HG02884 (cell line): ENCODE measurements around the gene OSER1.

Experiments used
- ATAC-seq: cut with Tn5 transposase; IDR thresholded peaks from one replicate; pipeline ENCODE4 v1.9.1; 2021; ENCODE audit warnings: mild to moderate bottlenecking, moderate library complexity; ENCODE audit not compliant: unreplicated experiment

The OSER1 gene

DNA sequence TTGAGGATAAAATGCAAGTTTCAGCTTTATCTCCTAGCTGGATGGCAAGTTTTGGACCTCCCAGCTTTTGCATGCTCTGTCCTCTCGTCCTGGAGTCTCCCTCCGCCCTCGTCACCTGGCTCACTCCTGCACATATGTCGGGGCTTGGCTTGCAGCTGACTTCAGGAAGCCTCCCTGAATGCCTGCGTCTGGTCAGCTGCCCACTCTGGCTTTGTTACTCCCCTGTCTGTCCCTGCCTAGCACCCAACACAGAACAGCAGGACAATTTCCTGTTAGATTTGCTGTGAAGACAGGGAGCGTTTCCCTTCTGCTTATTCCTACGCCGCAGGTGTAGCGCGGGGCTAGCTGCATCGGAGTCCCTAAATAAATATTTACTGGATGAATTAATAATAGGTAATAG lies 29.0 kb downstream of the OSER1 start:
- no peak for ATAC-seq

DNA sequence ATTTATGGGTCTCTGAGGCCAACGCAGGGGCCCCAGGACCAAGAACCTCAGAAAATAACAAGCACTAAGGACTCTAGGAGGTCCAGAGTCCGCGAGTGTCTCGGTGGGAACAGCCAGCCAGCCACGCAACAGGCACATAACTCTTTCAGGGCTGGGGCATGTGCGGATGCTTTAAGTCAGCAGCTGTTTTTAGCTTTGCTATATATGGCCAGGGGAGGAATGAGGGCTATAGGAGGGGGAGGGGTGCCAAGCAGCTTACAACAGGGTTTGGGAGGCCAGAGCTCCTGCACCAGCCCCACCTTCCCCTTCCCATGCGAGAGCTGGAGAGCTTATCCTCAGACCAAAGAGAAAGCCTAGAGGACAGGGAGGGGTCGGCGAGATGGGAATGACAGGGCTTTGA lies 29.8 kb downstream of the OSER1 start:
- no peak for ATAC-seq

DNA sequence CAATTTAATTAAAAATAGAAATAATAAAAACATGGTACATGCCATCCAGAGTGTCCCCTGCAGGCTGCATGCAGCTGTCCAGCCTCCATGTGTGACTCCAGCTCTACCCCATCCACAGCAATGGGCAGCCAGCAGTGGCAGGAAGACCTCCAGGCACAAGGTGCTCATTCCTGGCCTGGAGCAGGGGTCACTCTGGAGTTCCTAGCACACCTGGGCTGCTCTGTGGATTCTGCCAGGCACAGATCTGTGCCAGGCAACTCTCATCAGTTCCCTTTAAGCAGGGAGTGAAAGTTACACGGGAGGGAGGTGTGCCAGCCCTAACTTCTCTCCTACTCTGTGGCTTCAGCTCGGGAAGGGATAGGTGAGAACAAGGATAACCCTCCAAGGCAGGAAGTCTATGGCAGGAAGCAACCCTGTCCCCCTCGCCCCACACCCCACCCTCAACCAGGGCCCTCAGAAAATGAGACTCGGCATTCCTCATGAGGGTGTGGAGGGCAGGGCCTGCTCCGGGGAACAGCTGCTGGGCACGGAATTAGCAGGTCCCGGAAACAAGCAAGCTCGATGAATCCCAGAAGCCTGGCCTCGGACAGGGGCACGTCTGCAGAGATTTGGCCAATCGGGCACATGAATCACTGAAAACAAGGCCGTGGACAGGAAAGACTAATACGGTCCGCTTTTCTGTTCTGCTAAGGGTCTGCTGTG lies 33.6 kb downstream of the OSER1 start:
- no peak for ATAC-seq

DNA sequence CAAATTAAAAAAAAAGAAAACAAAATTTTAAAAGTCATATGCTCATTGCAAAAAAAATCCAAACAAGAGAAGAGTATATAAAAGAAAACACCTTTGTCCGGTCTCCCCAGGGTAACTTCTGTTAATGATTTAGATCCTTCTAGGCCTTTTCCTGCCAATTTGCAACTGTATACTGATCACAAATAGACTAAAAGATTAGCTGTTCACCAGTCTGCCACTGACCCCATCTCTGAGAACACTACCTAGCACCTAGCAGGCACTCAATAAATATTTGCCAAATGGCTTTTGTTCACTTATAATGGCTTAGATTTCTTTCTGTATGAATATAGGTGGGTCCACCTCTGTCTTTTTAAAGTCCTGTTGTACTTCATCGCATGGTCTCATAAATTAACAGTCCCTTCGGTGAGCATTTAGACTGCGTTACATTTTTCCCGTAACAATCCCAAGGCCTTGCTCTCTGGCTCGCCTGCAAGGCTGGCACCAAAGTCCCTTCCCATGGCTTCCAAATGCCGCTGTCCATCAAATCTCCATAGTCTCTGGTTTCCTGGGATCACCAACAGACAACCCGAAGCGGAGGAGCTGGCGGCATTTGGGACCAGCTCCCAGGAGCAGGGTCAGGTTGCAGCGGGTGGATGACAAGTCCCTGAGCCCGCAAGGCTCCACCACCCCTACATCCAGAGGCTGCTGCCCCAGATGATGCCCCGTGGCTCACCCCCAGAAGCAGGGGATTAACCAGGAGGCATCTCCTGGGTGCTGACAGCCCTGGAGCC lies 35.4 kb downstream of the OSER1 start:
- no peak for ATAC-seq

DNA sequence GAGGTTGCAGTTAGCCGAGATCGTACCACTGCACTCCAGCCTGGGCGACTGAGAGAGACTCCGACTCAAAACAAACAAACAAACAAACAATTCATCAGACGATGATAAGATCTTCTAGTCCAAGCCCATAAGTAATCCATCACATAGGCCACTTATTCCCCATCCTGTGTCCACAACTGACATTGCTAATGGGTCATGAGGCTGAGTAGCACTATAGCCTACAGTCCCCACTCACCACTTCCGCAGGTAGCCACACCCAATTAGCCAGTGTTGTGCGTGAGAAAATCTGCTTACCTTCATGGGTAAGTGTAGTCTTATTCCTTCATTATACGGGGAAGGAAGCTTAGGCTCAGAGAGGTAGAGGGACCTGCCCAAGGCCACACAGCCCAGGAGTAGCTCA lies 36.7 kb downstream of the OSER1 start:
- no peak for ATAC-seq

DNA sequence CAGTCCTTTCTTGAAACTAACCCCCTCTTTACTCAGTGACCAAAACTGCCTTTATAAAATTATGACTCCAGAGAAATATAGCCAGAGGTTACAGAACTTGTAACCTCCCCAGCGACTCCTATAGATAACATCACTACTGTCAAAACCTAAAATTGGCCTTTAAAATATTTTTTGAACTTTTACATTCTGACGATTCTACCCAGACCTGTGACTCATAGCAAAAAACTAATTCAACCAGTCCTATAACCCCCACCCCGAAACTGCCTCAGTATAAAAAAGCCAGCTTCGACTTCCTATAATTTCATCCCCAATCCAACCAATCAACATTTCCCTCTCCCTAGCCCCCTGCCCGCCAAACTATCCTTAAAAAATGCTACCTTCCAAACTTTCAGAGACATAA lies 37.5 kb downstream of the OSER1 start:
- ATAC-seq = no peak

DNA sequence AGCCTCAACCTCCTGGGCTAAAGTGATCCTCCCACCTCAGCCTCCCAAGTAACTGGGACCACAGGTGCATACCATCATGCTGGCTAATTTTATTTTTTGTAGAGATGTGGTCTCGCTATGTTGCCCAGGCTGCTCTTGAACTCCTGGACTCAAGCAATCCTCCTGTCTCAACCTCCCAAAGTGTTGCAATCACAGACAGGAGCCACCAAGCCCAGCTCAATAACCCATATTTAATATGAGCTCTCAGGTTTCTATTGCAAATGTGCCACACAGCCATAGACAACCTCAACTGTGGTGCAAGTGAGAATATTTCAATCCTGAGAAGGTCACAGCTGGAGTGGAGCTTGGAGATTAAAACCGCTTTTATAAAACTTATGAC lies 38.0 kb downstream of the OSER1 start:
- ATAC-seq = no peak

DNA sequence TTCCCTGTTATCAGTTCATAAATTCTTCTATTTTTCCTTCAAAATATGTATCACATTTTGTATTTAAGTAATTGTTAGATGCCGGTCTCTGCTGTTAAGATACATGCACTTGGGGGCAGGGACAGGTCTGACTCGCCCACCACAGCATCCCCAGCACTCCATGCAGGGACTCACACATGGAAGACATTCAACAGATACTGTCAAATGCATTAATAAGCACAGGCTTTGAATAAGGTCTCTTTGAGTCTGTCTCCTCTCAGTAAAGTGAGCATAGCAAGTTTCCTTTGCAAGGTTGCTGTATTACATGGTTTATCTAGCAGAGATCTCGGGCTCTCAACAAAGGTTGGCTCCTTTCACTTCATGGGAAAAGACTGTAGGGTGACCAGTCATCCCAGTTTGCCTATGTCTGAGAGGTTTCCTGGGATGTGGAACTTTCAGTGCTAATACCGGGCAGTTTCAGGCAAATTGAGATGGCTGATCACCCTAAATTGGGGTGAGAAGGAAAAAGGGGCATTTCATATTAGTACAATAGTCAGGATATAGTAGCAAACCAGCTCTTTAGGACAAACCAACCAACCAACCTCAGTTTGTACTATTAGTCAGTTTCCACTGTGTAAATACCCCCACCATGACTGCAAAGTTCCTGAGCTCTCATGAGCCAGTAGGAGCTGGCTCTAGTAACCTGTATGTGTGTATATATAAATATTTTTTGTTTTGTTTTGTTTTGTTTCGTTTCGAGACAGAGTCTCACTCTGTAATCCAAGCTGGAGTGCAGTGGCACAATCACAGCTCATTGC lies 38.6 kb downstream of the OSER1 start:
- no peak for ATAC-seq

DNA sequence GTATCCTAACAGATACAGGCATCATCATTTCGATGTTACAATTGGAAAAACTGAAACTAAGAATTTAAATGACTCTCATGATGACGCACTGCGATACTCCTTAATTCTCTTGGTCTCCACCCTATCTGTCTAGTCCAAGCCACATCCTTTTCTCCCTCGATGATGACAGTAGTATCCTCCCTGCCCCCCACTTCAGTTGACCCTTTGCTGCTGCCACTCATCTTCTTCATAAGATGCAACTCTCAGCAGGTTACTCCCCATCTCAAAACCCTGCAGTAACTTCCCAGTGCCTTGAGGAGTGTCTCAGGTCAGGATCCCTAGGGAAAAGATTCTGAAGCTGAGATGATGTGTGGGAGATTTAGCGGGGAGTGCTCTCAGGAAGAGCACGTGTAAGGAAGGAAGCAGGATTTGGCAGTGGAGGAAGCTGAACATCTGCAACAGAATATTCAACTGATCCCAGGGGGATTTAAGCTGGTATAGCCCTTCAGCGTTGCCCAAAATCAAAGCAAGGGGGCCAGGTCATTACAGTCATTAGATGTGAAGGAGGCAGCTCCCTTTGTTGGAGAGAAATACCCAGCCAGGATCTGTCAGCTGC lies 39.7 kb downstream of the OSER1 start:
- ATAC-seq = no peak

DNA sequence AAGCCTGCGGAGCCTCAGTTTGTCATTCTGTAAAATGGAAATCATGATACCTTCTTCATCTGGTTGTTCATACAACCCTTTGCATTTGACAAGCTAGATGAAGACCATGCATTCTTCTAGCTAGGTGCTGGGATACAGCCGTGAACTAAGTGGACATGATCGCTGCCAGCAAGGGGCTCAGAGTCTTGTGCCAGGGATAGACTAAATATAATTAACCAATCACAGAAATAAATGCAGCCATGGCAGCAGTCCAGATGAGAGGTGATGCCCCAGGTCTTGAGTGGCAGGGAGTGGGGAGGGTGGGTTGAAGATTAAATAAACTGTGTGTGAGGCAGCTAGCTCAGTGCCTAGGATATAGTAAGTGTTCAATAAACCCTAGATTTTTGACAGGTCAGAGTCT lies 42.8 kb downstream of the OSER1 start:
- ATAC-seq = no peak

DNA sequence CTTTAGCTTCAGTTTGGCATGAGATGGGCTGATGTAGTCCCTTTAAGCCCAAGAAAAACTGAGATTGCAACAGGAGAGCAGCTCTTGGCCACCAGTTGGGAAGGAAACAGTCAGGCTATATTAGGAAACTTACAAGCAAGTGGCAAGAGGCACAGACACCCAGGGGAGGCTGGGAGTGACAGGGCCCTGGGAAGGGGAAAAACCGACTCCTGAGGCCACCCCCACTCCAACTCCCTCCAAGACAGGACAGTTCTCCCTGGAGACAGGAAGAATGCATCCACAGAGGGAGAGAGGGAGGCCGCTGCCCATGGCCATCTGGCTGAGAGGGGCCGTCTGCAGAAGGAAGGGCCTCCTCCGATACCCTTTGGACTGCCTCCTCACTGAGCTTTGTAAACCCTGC lies 44.1 kb downstream of the OSER1 start:
- no peak for ATAC-seq

DNA sequence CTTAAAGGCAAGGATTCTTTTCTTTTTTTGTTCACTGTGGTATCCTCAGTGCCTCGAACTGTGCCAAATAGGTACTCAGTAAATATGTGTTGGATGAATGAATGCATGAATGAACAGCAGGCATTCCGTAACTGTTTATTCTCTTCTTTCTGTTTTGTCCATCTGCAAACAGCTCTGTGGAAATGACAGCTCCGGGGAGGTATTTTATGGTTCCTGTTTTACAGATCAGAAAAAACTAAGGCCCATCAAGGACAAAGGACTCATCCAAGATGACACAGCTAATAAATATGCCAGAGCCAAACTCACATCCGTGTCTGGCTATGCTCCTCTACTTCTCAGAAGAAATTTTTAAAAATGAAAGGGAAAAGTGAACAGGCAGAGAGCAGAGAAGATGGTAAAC lies 44.6 kb downstream of the OSER1 start:
- ATAC-seq = no peak

DNA sequence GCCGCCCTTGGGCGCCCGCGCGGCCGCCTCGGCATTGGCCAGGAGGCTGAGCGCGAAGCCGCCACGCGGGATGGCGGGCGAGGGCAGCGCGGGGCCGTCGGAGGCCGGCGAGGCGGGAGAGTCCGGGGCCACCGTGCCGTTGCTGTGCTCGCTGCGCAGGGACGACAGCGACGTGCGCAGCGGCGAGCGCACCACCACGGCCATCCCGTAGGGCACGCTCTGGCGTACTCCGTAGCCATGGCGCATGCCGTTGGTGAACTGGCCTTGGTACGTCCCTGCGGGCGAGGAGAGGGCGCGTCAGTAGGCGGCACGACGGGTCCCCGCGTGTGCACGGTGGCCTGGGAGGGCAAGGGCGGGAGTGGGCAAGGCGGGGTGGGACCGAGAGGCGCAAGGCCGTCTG lies 50.4 kb downstream of the OSER1 start:
- ATAC-seq = no peak

DNA sequence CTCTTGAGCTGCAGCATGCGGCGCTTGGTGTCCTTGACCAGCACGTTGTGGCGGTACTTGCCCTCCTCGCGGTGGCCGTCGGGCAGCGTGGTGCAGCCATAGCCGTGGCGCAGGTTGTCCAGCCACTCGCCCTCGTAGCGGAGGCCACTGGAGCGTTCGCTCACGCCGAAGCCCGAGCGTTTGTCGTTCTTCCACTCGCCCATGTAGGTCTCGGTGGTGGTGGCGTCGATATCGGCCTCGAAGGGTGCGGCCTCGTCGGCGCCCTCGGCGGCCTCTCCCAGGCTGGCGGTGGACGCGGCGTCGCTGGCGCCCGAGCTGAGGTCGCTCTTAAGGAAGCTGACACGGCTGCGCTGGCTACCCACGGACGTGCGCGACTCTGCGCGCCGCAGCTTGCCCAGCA lies 50.9 kb downstream of the OSER1 start:
- no peak for ATAC-seq

DNA sequence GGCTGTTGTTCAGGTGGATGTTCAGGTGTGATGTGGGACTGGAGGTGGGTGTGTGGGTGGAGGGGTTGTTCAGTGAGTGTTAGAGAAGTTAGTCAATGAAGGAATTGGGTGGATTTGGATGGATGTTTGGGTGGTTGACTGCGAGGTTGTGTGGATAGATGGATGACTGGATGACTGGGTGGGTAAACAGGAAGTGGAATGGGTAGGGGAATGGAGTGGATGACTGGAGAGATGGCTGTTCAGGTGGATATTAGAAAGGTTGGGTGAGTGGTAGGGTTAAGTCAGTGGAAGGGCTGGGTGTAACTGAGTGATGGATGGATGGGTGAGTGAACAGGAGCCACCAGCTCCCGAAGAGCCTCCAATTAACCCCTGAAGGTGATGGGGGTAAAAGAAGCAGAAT lies 51.4 kb downstream of the OSER1 start:
- no peak for ATAC-seq

DNA sequence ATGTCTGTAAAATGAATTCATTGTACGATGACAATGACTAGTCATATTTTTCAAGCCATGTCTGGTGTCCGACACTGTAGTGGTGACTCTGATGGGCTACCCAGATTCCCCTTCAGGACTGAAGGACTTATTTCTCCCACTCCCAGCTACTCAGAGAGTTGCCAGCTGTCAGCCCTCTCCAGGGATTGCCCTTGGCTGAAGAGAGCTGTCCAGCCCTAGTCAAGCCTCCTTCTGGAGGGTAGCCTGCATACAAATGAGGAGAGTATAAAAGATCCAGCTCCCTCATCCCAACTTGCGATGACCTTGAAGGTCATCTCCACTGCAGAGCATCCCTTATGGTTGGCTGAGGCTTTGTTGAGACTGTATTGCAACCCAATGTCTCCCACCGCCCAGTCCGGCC lies 53.5 kb downstream of the OSER1 start:
- ATAC-seq = no peak

DNA sequence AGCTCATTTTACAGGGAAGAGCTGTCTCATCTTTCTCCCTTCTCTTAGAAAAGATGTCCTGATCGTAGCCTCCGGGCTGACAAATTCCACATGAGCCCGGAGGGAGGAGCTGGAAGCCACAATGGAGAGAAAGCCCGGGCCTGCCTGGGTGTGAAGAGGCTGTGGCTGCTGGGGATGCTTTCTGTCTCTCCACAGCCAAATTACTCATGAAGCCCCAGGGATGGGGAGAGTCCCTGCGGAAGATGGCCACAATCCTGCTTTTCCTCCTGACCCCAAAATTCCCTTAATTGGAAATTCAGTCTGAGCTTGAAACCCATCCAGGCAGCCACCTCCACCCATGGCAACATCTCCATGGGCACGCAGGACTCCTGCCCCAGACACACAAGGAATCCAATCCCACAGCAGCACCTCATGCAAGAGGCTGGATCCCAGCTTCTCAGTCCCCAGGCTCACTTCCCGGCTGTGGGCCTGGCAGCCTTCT lies 56.0 kb downstream of the OSER1 start:
- ATAC-seq = no peak

DNA sequence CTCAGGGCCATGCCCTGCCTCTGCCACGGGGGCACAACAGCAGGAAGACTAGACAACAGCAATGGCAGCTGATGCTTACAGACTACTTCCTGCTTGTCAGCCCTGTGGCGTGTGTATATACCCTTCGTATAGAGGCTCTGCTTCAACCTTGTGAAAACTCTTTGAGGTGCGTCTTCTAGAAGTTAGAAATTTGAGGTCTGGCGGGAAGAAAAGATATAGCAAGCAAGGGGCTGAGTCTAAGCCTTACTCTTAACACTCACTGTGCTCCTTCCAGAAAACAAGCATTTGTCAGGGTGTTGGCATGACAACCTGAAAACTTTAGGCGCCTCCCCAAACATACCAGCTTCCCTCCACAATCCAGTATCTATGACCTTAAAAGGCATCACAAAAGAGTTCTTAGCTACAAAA lies 56.9 kb downstream of the OSER1 start:
- no peak for ATAC-seq

DNA sequence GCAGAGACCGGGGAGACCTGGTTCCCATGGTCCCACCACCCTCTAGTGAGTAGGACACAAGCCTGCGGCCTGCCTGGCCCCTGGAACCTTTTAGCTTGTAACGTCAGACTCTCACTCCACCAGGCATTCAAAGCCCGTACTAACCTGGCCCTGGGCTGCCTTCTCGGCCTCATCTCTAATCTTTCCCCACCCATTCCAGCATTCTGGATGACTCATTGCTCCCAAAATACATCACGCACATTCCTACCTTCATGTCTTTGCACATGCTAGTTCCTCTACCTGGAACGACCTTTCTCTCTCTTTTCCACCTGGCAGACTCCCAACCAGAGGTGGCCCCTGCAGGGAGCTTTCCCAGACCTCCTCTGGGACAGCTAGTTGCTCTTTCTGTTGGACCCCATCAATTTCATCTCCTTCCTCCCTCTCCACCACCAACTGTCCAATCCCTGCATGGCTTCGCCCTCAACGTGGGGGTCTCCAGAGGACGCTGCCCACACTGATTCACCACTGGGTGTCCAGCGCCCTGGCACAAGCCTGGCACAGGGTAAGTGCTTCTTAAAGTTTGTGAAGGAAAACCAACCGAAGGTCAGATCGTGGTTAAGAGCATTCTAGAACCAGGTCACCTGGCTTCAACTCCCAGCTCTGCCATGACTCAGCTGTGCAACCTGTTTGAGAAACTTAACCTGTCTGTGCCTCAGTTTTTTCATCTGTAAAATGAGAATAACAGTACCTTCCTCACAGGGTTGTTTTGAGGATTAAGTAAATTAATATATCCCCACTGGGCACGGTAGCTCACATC lies 58.8 kb downstream of the OSER1 start:
- ATAC-seq = no peak

DNA sequence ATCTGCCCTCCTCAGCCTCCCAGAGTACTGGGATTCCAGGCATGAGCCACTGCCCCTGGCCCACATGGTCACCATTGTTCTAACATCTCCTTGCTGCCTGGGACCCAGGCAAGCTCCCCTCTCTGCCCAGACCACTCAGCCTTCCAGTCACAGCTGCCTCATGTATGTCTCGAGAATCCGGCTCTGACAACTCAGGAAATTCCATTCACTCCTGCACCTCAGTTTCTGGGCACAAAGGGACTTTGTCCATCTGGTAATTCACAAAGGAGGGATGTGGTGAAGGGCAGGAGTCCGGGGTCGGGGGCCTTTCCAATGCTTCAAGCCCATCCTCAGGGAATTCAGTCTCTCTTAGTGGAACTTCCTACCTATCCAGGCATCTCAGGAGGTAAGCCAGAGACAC lies 64.3 kb downstream of the OSER1 start:
- no peak for ATAC-seq
